NCI-H2081 treated with DMSO at 0.1 percent for 48 hours (cell line): ENCODE data around the gene SPECC1.
"Not testable (repeated sequence)": the region's sequence is repeated elsewhere in the genome, so short reads cannot be mapped to it uniquely, and the experiment has no call there.

Experiments used
- DNase-seq: peaks from one replicate; lab custom pipeline; 2025; lab: John Stamatoyannopoulos, UW

The SPECC1 gene, protein sequence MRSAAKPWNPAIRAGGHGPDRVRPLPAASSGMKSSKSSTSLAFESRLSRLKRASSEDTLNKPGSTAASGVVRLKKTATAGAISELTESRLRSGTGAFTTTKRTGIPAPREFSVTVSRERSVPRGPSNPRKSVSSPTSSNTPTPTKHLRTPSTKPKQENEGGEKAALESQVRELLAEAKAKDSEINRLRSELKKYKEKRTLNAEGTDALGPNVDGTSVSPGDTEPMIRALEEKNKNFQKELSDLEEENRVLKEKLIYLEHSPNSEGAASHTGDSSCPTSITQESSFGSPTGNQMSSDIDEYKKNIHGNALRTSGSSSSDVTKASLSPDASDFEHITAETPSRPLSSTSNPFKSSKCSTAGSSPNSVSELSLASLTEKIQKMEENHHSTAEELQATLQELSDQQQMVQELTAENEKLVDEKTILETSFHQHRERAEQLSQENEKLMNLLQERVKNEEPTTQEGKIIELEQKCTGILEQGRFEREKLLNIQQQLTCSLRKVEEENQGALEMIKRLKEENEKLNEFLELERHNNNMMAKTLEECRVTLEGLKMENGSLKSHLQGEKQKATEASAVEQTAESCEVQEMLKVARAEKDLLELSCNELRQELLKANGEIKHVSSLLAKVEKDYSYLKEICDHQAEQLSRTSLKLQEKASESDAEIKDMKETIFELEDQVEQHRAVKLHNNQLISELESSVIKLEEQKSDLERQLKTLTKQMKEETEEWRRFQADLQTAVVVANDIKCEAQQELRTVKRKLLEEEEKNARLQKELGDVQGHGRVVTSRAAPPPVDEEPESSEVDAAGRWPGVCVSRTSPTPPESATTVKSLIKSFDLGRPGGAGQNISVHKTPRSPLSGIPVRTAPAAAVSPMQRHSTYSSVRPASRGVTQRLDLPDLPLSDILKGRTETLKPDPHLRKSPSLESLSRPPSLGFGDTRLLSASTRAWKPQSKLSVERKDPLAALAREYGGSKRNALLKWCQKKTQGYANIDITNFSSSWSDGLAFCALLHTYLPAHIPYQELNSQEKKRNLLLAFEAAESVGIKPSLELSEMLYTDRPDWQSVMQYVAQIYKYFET

GRCh38 chr17:20009302-20010098, at the start of gene SPECC1:
Gene SPECC1, plus strand, starts transcription at chr17:20009359. Its CDS starts 87,293 bp downstream, at chr17:20096652.
- peak; percentile 11 for DNase-seq

DNA sequence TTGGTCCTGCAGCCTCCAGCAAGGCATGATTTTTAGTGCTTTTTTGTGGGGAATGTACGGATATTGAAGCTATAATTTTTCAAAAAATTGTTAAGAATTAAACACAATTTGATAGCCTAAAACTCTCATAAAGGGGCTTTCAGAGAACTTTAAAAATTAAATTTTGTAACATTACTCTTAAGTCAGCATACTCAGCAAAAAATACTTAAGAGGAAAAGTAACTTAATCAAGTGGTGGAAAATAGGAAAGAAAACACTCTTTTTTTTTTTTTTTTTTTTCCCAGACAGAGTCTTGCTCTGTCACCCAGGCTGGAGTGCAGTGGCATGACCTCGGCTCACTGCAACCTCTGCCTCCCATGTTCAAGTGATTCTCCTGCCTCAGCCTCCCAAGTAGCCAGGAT, 46.2 kb upstream of the SPECC1 start:
- DNase-seq = not testable (repeated sequence)

DNA sequence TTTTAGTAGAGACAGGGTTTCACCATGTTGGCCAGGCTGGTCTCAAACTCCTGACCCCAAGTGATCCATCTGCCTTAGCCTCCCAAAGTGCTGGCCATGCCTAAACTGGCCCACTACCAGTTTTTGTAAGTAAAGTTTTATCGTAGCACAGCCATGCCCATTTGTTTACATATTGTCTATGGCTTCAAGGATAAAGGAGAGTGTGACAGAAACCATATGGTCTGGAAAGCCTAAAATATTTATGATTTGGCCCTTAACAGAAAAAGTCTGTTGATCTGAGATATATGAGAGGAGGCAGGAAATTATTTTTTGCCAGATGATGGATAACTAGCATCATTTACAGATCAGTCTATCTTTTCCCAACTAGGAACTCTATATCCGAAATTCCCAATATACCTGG, 36.0 kb upstream of the SPECC1 start:
- DNase-seq = no peak

GRCh38 chr17:19975601-19976000, 33.6 kb upstream of the SPECC1 start:
- DNase-seq = no peak

- DNase-seq = no peak
These were observed 31.6 kb upstream of the SPECC1 start, which contains the start of gene AKAP10 for GRCh38 chr17:19977293-19978208. Gene AKAP10, minus strand, starts transcription at chr17:19977828. Its CDS starts 149 bp downstream, at chr17:19977679.

GRCh38 chr17:19978209-19978802, 30.9 kb upstream of the SPECC1 start:
- no peak for DNase-seq

GRCh38 chr17:19978805-19979211, 30.4 kb upstream of the SPECC1 start:
- no peak for DNase-seq

DNA sequence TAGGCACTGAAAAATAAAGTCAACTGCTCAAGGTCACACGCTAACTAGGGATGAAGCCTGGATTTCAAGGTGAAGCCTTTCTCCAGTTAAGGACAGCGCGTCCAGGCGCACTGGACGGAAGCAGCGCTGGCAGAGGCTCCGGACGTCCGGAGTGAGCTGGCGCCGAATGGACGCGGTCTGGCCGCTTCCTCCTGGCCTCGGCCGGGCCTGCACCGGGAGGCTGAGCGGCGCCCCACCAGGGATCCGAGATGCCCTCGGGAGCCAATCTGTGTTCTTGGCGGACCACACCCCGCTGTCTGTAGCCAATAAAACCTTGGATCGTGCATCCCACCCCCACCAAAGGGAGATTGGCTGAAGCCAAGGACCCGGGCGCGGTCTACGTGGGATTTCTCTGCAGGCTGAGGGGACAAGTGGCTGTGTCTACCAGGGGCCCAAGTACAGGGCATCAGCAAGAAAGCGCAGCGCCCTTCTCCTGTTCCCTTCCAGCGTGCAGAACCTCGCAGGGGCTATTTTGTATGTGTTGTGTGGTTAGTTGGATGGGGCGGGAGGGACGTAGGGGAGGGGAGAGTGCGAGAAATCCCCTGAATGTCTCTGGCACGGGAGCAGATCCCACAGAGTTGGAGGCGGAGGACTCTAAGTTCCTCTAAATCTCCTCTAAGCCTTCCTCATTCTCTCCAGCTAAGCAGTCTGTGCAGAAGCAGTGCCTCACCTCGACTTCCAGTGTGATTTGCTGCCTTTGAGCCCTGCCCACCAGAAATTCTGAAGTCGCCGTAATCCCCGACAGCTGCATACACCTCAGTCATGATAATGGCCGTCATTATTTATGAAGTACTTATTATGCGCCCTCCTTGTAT, 29.0 kb upstream of the SPECC1 start:
- no peak for DNase-seq

DNA sequence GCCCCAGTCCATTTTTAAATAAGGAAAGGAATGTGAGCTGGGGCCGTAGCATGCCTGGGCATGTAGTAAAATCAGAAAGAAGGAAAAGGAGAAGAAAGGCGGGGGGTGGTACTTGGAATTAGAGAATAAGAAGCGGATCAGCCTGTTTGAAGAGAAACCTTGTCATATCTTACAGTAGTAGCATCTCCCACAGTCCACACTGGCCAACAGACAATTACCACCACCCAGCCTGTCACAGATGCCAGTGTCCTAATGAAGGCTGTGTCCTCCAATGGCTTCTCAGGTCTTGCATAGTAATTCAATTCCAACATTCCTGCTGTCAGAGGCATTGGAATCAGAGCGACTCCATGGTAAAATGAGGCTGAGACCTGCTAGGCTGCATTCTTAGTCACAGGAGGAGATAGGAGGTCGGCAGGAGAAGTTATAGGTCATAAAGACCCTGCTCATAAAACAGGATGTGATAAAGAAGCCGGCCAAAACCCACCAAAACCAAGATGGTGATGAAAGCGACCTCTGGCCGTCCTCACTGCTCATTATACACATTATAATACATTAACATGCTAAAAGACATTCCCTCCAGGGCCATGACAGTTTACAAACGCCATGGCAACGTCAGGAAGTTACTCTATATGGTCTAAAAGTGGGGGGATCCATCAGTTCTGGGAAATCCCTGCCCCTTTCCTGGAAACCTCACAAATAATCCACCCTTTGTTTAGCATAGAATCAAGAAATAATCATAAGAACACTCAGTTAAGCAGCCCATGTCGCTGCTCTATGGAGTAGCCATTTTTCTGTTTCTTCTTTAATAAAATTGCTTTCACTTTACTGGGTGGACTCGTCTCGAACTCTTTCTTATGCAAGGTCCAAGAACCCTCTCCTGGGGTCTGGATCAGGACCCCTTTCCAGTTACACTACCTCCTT, 22.0 kb upstream of the SPECC1 start:
- no peak for DNase-seq

GRCh38 chr17:19987897-19988296, 21.3 kb upstream of the SPECC1 start:
- DNase-seq = no peak

DNA sequence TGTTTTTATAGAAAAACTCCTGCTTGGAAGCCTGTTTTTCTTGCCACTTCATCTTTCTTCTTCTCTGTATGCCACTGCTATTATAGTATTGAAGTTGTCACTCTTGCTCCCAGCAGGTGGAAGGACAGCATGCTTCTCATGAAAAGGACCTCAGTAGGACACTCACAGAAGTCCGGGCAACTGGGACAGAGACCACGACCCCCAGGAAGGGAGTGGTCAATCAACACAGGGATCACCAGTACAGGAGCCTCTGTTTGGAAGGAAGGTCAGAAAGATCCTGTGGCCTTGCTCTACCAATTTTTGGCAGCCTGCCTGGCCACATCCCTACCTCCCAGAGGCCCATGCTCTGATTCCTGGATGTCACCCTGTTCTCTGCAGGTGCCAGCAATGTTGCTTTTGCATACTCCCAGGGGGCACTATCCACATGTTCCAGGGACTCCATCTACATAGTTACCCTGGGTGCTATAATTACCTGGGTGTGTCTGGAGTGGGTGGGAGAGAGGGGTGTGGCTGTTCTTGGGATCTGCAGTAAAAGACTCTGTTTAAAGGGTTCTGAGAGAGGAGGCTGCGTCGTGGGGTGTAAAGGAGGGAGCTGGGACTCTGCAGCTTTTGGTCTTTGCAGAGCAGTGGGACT, 17.8 kb upstream of the SPECC1 start:
- no peak for DNase-seq

- peak; percentile 43 for DNase-seq
These were observed 16.1 kb upstream of the SPECC1 start for GRCh38 chr17:19992803-19993713.

DNA sequence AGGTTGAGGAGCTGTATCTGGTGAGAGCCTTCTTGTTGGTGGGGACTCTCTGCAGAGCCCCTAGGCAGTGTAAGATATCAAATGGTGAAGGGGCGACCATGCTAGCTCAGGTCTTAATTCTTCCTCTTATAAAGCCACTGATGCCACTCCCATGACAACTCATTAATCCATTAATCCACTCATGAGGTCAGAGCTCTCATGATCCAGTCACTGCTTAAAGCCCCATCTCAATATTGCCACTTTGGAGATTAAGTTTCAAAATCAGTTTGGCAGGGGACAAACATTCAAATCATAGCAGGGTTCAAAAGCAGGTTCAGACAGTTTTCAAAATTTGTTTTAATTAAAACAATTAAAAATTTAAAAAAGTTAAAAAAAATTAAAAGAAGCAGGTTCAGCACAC, 13.1 kb upstream of the SPECC1 start:
- no peak for DNase-seq

DNA sequence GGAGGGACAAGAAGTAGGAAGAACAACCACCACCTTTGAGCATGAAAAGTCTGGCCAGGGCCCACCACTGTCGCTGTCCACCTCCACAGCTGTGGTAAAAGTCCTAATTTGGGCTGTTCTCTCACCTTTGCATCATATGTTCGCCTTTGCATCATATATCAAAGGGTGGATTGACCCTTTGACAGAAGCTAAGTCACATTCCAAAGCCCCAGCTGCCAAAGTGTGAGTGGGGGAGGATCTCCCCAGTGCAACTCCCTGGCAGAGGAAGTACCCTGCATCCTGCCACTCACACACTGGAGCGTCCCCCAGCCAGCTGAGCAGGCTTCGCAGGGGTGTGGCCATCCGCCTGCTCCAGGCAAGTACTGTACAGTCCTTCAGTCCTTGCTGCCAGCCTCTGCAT, 12.7 kb upstream of the SPECC1 start:
- no peak for DNase-seq

DNA sequence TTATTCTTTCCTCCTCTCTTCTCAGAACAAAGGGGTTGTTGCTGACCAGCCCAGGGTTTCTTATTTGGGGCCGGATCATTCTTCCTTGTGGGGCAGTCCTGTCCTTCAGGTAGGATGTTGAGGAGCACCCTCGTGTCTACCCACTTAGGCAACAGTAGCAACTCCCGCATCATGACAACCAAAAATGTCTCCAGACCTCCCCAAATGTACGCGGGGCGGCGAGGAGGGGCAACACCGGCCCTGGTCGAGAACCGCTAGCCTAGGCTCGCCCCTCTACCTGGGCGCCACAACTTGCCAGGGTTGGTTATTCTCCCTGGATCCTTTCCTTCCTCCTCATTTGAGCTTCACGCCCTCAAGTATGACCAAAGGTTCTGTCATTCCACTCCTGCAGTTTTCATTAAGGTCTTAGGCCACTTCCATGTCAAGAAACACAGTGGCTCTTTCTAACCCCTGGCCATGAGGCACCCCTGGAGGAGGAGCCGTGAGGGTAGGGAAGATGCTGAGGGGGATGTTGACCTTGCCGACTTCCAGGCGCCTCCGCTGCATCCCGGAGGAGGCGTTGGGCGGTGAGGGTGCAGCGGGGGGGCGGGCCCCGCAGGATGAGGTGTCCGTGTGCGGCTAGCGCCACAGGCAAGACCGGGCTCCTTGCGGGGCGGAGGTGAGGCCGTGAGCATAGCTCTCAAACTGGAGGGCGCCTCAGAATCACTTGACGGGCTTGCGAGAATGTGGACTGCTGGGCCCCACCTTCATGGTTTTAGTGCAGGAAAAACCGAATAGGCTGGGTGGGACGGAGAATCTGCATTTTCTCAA, 712 bp upstream of the SPECC1 start:
- DNase-seq = no peak

- no peak for DNase-seq
These were observed 182 bp upstream of the SPECC1 start for GRCh38 chr17:20009052-20009301.
